NCI-H2081 treated with DMSO at 0.1 percent for 48 hours (cell line): Measurements from ENCODE around the gene CEACAM16.

Experiments used
- DNase-seq: peaks from one replicate; lab custom pipeline; 2025; lab: John Stamatoyannopoulos, UW

CEACAM16 gene

GRCh38 chr19:44725251-44725650, 26.3 kb downstream of the CEACAM16 start:
- DNase-seq, result no peak

- DNase-seq, result no peak
These were observed 26.7 kb downstream of the CEACAM16 start for GRCh38 chr19:44725684-44726083.

GRCh38 chr19:44726465-44726864, 27.5 kb downstream of the CEACAM16 start:
- DNase-seq, result no peak

GRCh38 chr19:44728178-44728577, 29.2 kb downstream of the CEACAM16 start:
- no peak for DNase-seq

- no peak for DNase-seq
These were observed 30.6 kb downstream of the CEACAM16 start for GRCh38 chr19:44729516-44730033.

DNA sequence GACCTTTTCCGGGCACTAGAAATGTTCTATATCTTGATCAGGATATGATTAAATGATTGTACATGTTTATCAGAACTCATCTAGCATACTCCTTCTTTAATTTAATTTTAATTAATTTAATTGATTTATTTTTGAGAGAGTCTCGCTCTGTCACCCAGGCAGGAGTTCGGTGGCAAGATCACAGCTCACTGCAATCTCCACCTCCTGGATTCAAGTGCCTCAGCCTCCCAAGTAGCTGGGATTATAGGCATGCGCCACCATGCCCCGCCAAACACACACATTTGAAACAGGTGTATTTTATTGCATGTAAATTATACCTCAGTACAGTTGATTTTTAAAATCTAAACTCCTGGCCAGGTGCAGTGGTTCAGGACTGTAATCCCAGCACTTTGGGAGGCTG, 32.1 kb downstream of the CEACAM16 start:
- DNase-seq, result no peak

DNA sequence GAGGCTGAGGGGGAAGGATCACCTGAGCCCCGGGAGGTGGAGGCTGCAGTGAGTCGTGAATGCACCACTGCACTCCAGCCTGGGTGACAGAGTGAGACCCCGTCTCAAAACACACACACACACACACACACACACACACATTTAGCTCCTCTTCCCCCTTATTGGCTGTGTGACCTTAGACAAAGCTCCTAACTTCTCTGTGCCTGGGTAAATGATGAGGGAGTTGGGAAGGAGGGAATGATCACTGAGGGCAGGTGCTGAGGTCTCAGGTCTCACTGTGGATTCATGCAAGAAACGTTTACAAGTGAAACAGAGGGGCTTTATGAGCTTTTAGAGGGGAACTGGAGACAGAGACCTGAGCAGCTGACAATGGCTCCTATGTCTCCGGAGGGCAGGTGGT, 32.7 kb downstream of the CEACAM16 start:
- no peak for DNase-seq

- no peak for DNase-seq
These were observed 33.5 kb downstream of the CEACAM16 start for GRCh38 chr19:44732235-44733014.

- no peak for DNase-seq
These were observed 35.4 kb downstream of the CEACAM16 start for GRCh38 chr19:44734357-44734756.

GRCh38 chr19:44735011-44735410, 36.1 kb downstream of the CEACAM16 start:
- no peak for DNase-seq

DNA sequence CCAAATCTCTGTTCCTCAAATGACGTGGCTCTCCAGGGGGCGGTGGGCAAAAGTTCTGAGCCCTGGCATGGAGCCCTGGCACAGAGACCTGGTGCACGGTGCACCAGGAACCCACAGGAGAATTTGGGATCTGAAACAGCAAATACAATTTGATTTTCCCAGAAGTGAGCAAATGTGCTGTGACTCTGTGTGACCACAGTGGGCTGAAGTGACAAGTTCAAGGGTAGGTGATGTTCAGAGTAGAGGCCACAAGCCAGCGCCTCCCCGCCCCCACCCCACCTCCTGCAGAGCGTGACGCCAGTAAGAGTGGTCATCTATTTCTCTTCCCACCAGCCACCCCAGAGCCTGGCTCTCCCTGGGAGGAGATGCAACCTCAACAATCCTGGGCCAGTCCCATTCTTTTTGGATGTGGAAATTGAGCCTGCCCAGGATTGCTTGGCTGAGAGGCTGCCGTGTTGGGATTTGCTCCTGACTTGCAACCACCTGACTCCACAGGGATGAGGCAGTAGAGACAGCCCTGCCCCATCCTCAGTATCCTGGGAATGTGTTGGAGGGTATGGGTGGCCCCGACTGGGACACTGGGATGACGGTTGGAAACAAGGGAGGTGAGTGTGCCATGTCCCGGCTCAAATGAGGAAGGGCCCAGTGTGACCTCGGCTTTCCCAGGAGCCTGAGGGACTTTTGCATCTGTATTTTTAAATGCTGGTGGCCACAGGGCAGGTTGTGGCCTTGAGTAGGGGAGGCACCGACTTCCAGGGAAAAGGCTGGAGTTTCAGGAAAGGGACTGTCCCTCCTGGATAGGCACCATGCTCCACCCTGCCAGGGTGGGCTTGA, 38.5 kb downstream of the CEACAM16 start:
- no peak for DNase-seq

DNA sequence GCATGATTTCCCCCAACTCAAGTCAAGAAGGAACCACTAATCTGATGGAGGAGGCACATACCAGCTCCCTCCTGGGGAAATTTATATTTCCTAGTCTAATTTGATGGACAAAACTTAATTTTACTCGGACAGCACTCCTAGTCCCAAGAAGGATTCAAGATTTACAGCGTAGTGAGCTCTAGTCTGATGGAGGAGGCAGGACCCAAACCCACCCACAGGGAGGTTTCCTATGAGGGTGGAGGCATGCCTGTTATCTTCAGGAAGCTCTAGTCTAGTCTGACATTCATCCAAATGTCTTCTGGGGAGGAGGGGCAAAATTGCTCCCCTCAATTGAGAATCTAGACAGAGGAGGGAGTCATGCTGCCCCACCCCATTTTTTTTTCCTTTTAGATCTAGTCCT, 39.2 kb downstream of the CEACAM16 start:
- no peak for DNase-seq

DNA sequence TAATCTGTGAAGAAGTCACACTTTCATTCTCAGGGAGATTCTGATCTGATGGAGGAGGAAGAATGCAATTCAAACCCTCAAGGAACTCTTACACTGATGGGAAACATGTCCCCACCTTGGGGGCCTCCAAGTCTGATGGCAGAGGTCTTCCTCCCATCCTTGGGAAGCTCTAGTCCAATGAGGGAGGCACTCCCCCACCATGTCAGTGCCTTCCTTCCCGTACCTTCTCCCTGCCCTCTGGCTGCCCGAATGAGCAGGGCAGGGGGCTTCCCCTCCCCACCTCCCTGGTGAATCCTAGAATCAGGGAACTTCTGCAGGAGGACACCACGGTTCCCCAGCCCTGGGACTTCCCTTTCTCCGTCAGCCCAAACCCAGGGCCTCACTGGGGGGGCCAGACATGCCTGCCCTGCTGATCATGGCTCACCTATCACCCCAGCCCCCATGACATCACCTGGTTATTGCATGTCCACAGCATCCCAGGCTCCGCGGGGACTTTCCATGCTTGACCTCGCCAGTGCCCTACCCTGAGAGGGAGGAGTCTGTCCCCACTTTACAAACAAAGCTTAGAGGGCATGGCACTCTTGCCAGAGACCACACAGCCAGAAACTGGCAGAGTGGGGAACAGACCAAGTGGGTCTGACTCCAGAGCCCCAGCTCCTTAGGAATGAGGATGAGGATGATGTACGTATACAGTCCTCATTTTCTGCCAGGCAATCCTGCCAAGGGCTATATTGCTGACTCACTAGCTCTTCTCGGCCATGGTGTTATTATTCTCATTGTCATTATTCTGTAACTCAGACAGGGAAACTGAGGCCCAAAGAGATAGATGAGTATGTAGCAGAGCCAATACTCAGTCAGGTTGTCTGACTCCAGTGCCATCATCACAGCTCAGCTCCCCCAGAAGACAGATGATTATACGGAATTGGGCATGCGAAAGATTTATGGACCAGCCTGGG, 39.9 kb downstream of the CEACAM16 start:
- no peak for DNase-seq

DNA sequence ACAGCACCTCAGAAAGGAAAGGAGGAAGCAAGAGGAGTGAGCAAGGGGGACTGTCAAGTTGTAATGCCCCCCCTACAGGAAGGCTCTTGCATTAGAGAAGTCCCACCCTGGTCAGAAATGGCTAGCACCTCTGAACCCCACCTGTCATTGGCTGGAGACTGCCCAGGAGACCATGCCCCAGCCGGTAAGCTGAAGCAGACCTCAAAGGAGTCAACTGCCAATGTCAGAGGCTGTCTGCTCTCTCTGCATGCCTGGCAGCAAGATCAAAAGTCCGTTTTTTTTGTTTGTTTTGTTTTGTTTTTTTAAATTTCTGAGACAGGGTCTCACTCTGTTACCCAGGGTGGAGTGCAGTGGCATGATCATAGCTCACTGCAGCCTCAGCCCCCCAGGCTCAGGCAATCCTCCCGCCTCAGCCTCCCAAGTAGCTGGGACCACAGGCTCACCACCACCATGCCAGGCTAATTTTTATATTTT, 41.4 kb downstream of the CEACAM16 start:
- DNase-seq, result no peak

DNA sequence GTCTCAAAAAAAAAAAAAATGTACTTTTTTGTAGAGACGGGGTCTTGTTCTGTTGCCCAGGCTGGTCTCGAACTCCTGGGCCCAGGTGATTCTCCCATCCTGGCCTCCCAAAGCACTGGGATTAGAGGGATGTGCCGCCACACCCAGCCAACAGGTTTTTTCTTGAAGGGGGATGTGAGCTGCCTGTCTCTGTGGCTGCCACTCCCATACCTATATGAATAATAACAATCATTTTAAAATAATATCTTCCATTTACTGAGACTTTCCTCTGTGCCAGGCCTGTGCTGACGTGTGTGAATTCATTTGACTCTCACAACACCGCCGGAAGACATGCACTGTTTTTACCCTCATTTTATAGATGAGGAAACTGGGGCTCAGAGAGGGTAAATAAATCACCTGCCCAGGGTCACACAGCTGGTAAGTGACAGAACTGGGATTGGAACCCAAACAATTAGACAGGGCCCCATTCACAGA, 42.3 kb downstream of the CEACAM16 start:
- no peak for DNase-seq

DNA sequence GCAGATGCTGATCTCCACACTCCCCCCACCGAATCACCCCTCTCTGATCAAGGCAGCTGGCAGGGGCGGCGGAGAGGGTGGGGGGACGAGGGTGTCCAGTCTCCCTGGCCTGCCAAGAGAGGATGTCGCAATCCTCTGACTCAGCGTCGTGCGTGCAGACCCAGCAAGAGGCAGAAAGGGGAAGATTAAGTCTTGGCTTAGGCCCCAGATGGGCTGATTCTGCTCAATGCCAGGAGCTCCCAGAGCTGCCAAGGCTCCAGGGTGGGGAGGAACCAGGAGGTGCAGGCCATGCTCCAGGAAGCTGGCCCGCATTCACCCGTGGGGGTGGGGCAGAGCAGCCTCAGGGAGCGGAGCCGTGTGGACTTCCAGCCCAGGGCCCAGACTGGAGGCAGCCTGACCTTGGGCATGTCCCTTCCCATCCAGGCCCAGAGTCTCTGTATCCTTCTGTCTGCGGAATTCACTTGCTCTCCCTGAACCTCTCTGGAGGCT, 42.9 kb downstream of the CEACAM16 start:
- DNase-seq, result no peak

- no peak for DNase-seq
These were observed 43.5 kb downstream of the CEACAM16 start for GRCh38 chr19:44742330-44743061.

- no peak for DNase-seq
These were observed 46.0 kb downstream of the CEACAM16 start for GRCh38 chr19:44744871-44745332.

DNA sequence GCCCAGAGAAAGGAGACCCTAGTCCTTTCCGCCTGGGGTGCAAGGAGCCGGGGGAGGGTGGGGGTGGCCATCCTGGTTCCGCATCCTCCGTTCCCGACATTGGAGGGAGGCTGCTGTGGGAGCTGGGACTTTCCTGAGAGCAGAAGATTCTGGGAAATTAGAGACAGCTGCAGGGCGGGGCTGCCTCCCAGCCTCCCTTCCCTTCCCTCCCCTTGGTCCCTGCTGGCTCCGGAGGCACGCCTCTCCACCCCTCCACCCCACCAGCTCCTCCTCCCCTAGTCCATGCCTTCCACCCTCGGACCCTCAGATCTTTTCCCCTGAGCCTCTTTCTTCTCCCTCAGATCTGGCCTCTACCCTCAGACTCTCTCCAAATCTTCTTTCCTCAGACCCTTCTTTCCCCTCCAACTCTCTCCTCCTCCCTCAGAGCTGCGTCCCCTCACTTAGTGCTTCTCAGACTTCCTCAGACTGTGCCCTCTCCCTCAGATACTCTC, 46.4 kb downstream of the CEACAM16 start:
- no peak for DNase-seq

DNA sequence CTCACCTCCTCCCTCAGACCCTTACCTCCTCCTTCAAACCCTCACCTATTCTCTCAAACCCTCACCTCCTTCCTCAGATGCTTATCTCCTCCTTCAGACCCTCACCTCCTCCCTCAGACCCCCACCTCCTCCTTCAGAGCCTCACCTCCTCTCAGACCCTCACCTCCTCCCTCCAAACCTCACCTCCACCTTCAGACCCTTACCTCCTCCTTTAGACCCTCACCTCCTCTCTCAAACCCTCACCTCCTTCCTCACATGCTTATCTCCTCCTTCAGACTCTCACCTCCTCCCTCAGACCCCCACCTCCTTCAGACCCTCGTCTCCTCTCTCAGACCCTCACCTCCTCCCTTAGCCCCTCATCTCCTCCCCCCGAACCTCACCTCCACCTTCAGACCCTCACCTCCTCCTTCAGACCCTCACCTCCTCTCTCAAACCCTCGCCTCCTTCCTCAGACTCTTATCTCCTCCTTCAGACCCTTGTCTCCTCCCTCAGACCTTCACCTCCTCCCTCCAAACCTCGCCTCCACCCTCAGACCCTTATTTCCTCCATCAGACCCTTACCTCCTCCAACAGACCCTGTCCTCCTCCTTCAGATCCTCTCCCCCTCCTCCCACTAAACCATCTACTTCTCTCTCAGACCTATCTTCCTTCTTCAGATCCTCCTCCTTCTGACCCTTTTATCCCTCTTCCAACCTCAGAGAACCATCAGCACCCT, 47.1 kb downstream of the CEACAM16 start:
- no peak for DNase-seq
